GM12801 (cell line): ENCODE results near the gene APP.

Experiments
- CTCF ChIP-seq: IDR thresholded peaks from one replicate; pipeline ENCODE4 v1.5.1; 2011; ENCODE audit warnings: control low read depth; ENCODE audit not compliant: insufficient read length; ENCODE audit errors: extremely low read depth

The APP gene

GRCh38 chr21:26098772-26099397 lies 71.7 kb downstream of the APP start:
- TF ChIP-seq CTCF = no peak

- no peak for TF ChIP-seq CTCF
These were observed 73.1 kb downstream of the APP start for GRCh38 chr21:26097475-26097874.

GRCh38 chr21:26096494-26097371 lies 73.8 kb downstream of the APP start:
- TF ChIP-seq CTCF = no peak

GRCh38 chr21:26095131-26095530 lies 75.4 kb downstream of the APP start:
- TF ChIP-seq CTCF = no peak

- TF ChIP-seq CTCF = no peak
These were observed 77.4 kb downstream of the APP start for GRCh38 chr21:26093122-26093521.

- no peak for TF ChIP-seq CTCF
These were observed 79.0 kb downstream of the APP start for GRCh38 chr21:26091480-26092018.

GRCh38 chr21:26089730-26090129 lies 80.8 kb downstream of the APP start:
- TF ChIP-seq CTCF = no peak
